ENCODE measurements around the gene ZNF423.

GRCh38 chr16:49594685-49595498 is 261.0 kb downstream of the ZNF423 start:
- TF ChIP-seq CTCF (IDR thresholded peaks at IDR 0.05 in 8 of 11, conservative IDR thresholded peaks at IDR 0.05 in 3 of 11) (no peak), POLR2A (IDR thresholded peaks at IDR 0.05) (no peak)
